Smooth muscle cell (in vitro differentiated cells): ENCODE results near the gene ATAD1. TPM values are rescaled to one million over a fixed set of nuclear protein-coding genes. Genes with fewer than 3 reads are reported as not detected.

Experiments
- DNase-seq: peaks from one replicate; lab custom pipeline; 2025; ENCODE audit not compliant: unreplicated experiment; lab: John Stamatoyannopoulos, UW
- H2AFZ ChIP-seq: fragments of 200-600 bp; sonication (generic); 2 replicates; pipeline ENCODE4 v1.6.0; 2016; ENCODE audit warnings: antibody characterized with exemption, low read depth, mild to moderate bottlenecking
- H3F3A ChIP-seq: fragments of 200-600 bp; sonication (generic); 2 replicates; pipeline ENCODE4 v1.6.0; 2017; ENCODE audit warnings: antibody characterized with exemption, low read depth
- H3K27ac ChIP-seq: fragments of 200-600 bp; sonication (generic); 2 replicates; pipeline ENCODE4 v1.5.1; 2016; ENCODE audit warnings: low read depth, mild to moderate bottlenecking
- H3K27me3 ChIP-seq: fragments of 200-600 bp; sonication (generic); 2 replicates; pipeline ENCODE4 v1.6.1; 2016; ENCODE audit warnings: low read depth, mild to moderate bottlenecking
- H3K36me3 ChIP-seq: fragments of 200-600 bp; sonication (generic); 2 replicates; pipeline ENCODE4 v1.5.1; 2016; ENCODE audit warnings: low read depth
- H3K4me1 ChIP-seq: fragments of 200-600 bp; sonication (generic); 2 replicates; pipeline ENCODE4 v1.5.1; 2016; ENCODE audit warnings: low read depth
- H3K4me2 ChIP-seq: fragments of 200-600 bp; sonication (generic); 2 replicates; pipeline ENCODE4 v1.6.0; 2016; ENCODE audit warnings: mild to moderate bottlenecking
- H3K4me3 ChIP-seq: fragments of 200-600 bp; sonication (generic); 2 replicates; pipeline ENCODE4 v1.5.1; 2016; ENCODE audit warnings: mild to moderate bottlenecking
- H3K79me2 ChIP-seq: fragments of 200-600 bp; sonication (generic); 2 replicates; pipeline ENCODE4 v1.6.0; 2016; ENCODE audit warnings: low read depth, mild to moderate bottlenecking
- H3K9ac ChIP-seq: fragments of 200-600 bp; sonication (generic); 2 replicates; pipeline ENCODE4 v1.6.0; 2016; ENCODE audit warnings: low read depth
- H3K9me3 ChIP-seq: fragments of 200-600 bp; sonication (generic); replicated peaks from 2 replicates; pipeline ENCODE4 v1.5.1; 2016; ENCODE audit warnings: low read depth
- H4K20me1 ChIP-seq: fragments of 200-600 bp; sonication (generic); 2 replicates; pipeline ENCODE4 v1.6.0; 2016; ENCODE audit warnings: low read depth
- WGBS: methylation state at CpG from one replicate; pipeline ENCODE4 v1.1.7; 2016; ENCODE audit warnings: low lambda C conversion rate; 5-methylcytosine and 5-hydroxymethylcytosine counted together
- polyA plus RNA-seq: library from polyadenylated mRNA; unstranded; fragments of >200 nt; fragmentation: Nextera tagmentation; extraction: Ambion mirVana; gene quantifications from 2 replicates; pipeline ENCODE4 v1.2.1, GENCODE V29; 2016
- total RNA-seq: library from RNA; depleted of rRNA; stranded (reverse); fragments of >200 nt; gene quantifications from 2 replicates; pipeline ENCODE4 v1.2.3, GENCODE V29; 2014
- TF ChIP-seq, protein P1 (sequence below): fragments of 200-600 bp; sonication (generic); IDR thresholded peaks from 2 replicates; pipeline ENCODE4 v1.5.1; 2017; ENCODE audit warnings: borderline replicate concordance, mild to moderate bottlenecking, antibody characterized with exemption; ENCODE audit not compliant: insufficient read depth, poor library complexity, severe bottlenecking

Gene ATAD1
- total and polyA plus RNA-seq, 2 experiments from 2014 or later, result 38.1 to 71.8 TPM

DNA sequence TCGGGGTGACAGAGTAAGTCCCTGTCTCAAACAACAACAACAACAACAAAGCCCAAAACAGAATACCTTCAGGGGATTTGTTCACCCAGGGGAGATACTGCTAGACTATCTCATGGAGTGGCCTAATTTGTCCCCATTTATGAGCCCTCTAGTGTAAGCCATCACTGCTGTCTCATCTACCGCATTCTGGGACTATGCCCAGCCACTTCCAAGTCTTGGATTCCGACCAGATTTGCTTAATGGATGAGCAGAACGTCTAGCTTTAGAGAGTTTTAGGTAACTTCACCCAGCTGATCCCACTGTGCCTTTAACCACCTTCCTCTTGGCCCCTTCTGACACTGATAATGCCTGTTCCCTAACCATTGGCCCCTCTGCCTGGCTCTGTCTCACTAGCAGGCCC, 111.3 kb downstream of the ATAD1 start:
- whole genome bisulfite sequencing, result 94% methylated on average over 4 of the region's 4 CpGs

DNA sequence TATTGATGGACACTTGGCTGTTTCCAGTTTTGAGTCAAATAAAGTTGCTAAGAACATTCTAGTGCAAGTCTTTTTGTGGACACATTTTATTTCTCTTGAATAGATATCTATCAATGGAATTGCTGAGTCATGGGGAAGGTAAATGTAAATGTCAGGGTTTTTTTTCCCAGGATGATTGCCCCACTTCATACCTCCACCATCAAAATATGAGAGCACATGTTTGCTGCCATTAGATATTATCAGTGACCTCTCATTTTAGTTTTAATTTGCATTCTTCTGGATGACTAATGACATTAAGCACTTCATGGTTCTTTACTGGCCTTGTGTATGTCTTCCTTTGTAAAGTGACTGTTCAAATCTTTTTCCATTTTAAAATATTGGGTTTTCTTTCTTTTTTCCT, 112.7 kb downstream of the ATAD1 start:
- no peak for DNase-seq
- Histone ChIP-seq H3K27me3 (no peaks in the 10 kb centered on the region), H3K79me2 (peaks cover 16% of the 10 kb centered on the region), H3K9ac (no peak overlapping the region), H3K4me3 (no peak overlapping the region), H3K4me1 (no peaks in the 10 kb centered on the region), H3F3A (no peaks in the 10 kb centered on the region), H2AFZ (no peak overlapping the region), H4K20me1 (peaks cover 86% of the 10 kb centered on the region), H3K9me3 (no peaks in the 10 kb centered on the region), H3K4me2 (no peak overlapping the region), H3K36me3 (peaks cover 11% of the 10 kb centered on the region), H3K27ac (no peak overlapping the region)
- TF ChIP-seq, protein P1, sequence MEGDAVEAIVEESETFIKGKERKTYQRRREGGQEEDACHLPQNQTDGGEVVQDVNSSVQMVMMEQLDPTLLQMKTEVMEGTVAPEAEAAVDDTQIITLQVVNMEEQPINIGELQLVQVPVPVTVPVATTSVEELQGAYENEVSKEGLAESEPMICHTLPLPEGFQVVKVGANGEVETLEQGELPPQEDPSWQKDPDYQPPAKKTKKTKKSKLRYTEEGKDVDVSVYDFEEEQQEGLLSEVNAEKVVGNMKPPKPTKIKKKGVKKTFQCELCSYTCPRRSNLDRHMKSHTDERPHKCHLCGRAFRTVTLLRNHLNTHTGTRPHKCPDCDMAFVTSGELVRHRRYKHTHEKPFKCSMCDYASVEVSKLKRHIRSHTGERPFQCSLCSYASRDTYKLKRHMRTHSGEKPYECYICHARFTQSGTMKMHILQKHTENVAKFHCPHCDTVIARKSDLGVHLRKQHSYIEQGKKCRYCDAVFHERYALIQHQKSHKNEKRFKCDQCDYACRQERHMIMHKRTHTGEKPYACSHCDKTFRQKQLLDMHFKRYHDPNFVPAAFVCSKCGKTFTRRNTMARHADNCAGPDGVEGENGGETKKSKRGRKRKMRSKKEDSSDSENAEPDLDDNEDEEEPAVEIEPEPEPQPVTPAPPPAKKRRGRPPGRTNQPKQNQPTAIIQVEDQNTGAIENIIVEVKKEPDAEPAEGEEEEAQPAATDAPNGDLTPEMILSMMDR, result no peak

More for the DNA sequence above, 111.3 kb downstream of the ATAD1 start:
- Histone ChIP-seq H3K9me3 (no peaks in the 10 kb centered on the region), H2AFZ (no peak overlapping the region), H3K4me3 (no peak overlapping the region), H3K79me2 (peaks cover 9% of the 10 kb centered on the region), H3F3A (no peaks in the 10 kb centered on the region), H3K27me3 (no peaks in the 10 kb centered on the region), H3K36me3 (peaks cover 12% of the 10 kb centered on the region), H4K20me1 (peaks cover 76% of the 10 kb centered on the region), H3K4me1 (no peaks in the 10 kb centered on the region), H3K4me2 (no peak overlapping the region), H3K9ac (no peak overlapping the region), H3K27ac (no peak overlapping the region)
- TF ChIP-seq, protein P1, result no peak
- DNase-seq, result no peak

DNA sequence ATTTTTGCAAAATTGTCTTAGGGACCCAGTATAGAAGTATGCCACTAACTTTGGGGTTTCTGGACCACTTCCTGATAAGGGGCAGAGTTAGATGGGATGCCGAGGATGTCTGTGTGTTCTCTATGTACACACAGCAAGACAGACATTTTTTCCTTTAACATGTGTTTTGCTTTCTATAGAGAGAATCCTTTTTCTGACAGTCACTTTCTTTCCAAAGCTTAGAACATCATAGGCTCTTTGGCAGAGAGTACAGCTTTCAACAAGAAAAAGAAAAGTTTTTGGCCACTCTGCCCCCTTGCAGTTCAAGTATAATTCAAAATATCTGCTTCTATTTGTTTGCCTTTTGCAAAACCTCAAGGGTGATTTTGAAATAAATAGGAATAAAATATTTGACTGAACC, 114.3 kb downstream of the ATAD1 start:
- TF ChIP-seq, protein P1, result no peak
- Histone ChIP-seq H3K4me1 (no peaks in the 10 kb centered on the region), H3K27ac (no peak overlapping the region), H3K9me3 (no peaks in the 10 kb centered on the region), H3K79me2 (peaks cover 22% of the 10 kb centered on the region), H3K9ac (no peak overlapping the region), H2AFZ (no peak overlapping the region), H3F3A (no peaks in the 10 kb centered on the region), H3K27me3 (no peaks in the 10 kb centered on the region), H3K4me3 (no peak overlapping the region), H3K36me3 (no peaks in the 10 kb centered on the region), H4K20me1 (peaks cover 85% of the 10 kb centered on the region), H3K4me2 (no peak overlapping the region)
- no peak for DNase-seq
- WGBS, result 90% methylated on average over 1 of the region's 1 CpG

DNA sequence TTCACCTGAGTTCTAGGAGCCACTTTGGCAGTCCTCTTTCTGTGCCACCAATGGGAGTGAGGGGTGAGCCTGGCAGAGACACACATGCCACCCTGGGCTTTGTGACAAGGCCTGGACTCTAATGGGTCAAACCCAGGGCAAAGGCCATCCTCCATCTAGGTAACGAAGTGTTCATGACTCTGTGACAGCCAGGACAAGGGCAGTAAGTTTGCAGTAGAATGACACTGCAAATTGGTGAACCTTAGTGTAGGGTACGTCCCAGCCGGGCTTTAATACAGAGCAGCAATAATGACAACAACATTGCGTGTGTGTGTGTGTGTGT, 115.1 kb downstream of the ATAD1 start:
- Histone ChIP-seq H3F3A (no peaks in the 10 kb centered on the region), H3K4me3 (no peak overlapping the region), H2AFZ (no peak overlapping the region), H3K9me3 (no peaks in the 10 kb centered on the region), H3K4me2 (no peak overlapping the region), H3K27ac (no peak overlapping the region), H3K9ac (no peak overlapping the region), H3K79me2 (peaks cover 20% of the 10 kb centered on the region), H3K4me1 (no peaks in the 10 kb centered on the region), H4K20me1 (peaks cover 88% of the 10 kb centered on the region), H3K27me3 (no peaks in the 10 kb centered on the region), H3K36me3 (no peaks in the 10 kb centered on the region)
- TF ChIP-seq, protein P1, result no peak
- 90% methylated on average over 4 of the region's 4 CpGs for WGBS
- no peak for DNase-seq
